NCI-H526 (cell line): ENCODE results near the gene SLCO4A1.

Experiments used
- DNase-seq, 2 experiments: peaks; one replicate each; lab custom pipeline; 2025; lab: John Stamatoyannopoulos, UW

The SLCO4A1 gene

GRCh38 chr20:62688083-62688482 lies 45.8 kb downstream of the SLCO4A1 start:
- no peak for DNase-seq

GRCh38 chr20:62688855-62689460 lies 46.7 kb downstream of the SLCO4A1 start:
- peak in 1 of 2 experiments; percentile 24 for DNase-seq

- DNase-seq: no peak
Measured at GRCh38 chr20:62689861-62690260, 47.6 kb downstream of the SLCO4A1 start.

GRCh38 chr20:62690261-62690820 lies 48.0 kb downstream of the SLCO4A1 start:
- DNase-seq: no peak

GRCh38 chr20:62691487-62691886 lies 49.2 kb downstream of the SLCO4A1 start:
- no peak for DNase-seq

- DNase-seq: peak in 1 of 2 experiments; percentile 26
Measured at GRCh38 chr20:62692176-62692575, 49.9 kb downstream of the SLCO4A1 start.

- no peak for DNase-seq
Measured at GRCh38 chr20:62692801-62693523, 50.7 kb downstream of the SLCO4A1 start.

- DNase-seq: no peak
Measured at GRCh38 chr20:62693524-62693922, 51.2 kb downstream of the SLCO4A1 start.

- no peak for DNase-seq
Measured at GRCh38 chr20:62694106-62694505, 51.8 kb downstream of the SLCO4A1 start.

GRCh38 chr20:62694868-62695267 lies 52.6 kb downstream of the SLCO4A1 start:
- DNase-seq: peak in 1 of 2 experiments; percentile 69

- DNase-seq: no peak
Measured at GRCh38 chr20:62695448-62696414, 53.4 kb downstream of the SLCO4A1 start.

- peak in 1 of 2 experiments; percentile 42 for DNase-seq
Measured at GRCh38 chr20:62696434-62696957, 54.2 kb downstream of the SLCO4A1 start.

GRCh38 chr20:62696989-62697388 lies 54.7 kb downstream of the SLCO4A1 start:
- no peak for DNase-seq

- peak; percentile 89 to 91 for DNase-seq
Measured at GRCh38 chr20:62697468-62697912, 55.2 kb downstream of the SLCO4A1 start.

- no peak for DNase-seq
Measured at GRCh38 chr20:62698231-62698630, 55.9 kb downstream of the SLCO4A1 start.

GRCh38 chr20:62699296-62699695 lies 57.0 kb downstream of the SLCO4A1 start:
- no peak for DNase-seq

GRCh38 chr20:62699741-62700140 lies 57.4 kb downstream of the SLCO4A1 start:
- DNase-seq: no peak

GRCh38 chr20:62700261-62700930 lies 58.1 kb downstream of the SLCO4A1 start:
- DNase-seq: no peak

- DNase-seq: no peak
Measured at GRCh38 chr20:62701161-62702012, 59.1 kb downstream of the SLCO4A1 start.

- DNase-seq: no peak
Measured at GRCh38 chr20:62702013-62702300, 59.7 kb downstream of the SLCO4A1 start.
